ENCODE data around the gene LAMA2. TPM values are rescaled to one million over a fixed set of nuclear protein-coding genes. Genes with fewer than 3 reads are reported as not detected.

LAMA2 gene
- total RNA-seq, 1 experiment from 2014 or later = 17.6 TPM

DNA sequence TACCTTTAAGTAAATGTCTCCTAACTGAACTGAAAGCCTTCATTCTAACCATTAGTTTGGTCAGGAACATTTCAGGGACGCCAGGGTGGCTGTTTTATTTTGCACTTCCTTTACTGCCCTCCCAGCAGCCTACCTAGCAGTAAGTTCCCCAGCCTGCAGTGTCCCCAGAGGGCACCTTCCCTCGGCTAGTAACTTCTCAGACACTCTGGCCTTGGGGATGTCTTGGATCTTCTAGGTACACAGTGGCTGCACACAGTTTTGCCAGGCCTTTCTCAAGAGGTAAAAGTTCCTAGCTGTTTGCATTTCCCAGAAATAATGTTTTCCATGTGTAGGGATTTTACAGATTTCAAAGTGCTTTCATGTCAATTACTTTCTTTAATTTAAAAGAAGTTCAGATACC is 378 bp upstream of the LAMA2 start:
- Histone ChIP-seq H3K27ac (peak overlapping the region; percentile 64), H3K9me3 (replicated peaks) (no peaks in the 10 kb centered on the region), H3K27me3 (no peaks in the 10 kb centered on the region), H3K4me1 (no peaks in the 10 kb centered on the region), H3K36me3 (no peaks in the 10 kb centered on the region), H3K4me3 (peak overlapping the region; percentile 63)
- DNase-seq = peak in 1 of 2 experiments; percentile 17

DNA sequence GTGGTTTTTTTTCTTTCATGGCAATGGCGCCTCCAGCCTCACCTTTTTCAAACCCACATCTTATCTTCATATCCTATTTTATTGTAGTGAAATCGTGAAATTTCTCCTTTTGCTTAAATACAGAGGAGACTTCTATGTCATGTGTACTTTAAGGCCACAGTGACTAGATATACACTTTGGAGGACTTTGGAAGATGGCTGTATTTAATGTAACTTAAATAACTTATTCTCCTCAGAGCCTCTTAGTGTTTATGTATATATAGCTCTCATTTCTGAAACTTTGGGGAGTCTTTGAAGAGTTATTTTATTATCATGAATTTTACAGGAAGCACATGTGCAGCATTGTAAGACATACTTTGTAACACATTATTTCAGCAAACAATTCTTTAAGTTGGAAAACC is 968 bp downstream of the LAMA2 start:
- no peaks in the 10 kb centered on the region for H3K9me3 ChIP-seq (replicated peaks)
- H3K4me3 ChIP-seq = peak overlapping the region; percentile 63
- peak in 1 of 2 experiments; percentile 5 for DNase-seq
- H3K27me3 ChIP-seq = no peaks in the 10 kb centered on the region
- peak overlapping the region; percentile 64 for H3K27ac ChIP-seq
- H3K4me1 ChIP-seq = no peaks in the 10 kb centered on the region
- H3K36me3 ChIP-seq = no peaks in the 10 kb centered on the region

DNA sequence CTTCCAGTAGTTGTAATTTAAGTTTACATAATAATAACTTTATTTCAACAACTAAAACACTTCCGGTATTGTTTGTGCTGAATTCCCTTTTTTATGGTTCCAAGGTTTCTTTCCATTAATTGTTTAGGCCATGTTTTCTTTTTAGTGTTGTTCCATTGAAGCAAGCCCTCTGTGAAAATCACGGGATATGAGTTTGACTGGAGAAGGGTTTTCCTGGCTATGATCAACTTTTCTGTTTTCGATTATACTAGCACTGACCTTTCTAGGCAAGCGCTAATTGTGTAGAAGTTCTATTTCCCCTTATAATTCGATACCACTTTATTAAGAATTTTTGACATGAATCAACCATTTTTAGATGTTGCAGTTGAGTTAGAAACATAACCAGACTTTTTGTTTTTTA is 2.4 kb downstream of the LAMA2 start:
- no peak for DNase-seq
- H3K27ac ChIP-seq = no peak overlapping the region
- H3K36me3 ChIP-seq = no peaks in the 10 kb centered on the region
- no peaks in the 10 kb centered on the region for H3K9me3 ChIP-seq (replicated peaks)
- no peak overlapping the region for H3K4me3 ChIP-seq
- no peaks in the 10 kb centered on the region for H3K4me1 ChIP-seq
- no peaks in the 10 kb centered on the region for H3K27me3 ChIP-seq

DNA sequence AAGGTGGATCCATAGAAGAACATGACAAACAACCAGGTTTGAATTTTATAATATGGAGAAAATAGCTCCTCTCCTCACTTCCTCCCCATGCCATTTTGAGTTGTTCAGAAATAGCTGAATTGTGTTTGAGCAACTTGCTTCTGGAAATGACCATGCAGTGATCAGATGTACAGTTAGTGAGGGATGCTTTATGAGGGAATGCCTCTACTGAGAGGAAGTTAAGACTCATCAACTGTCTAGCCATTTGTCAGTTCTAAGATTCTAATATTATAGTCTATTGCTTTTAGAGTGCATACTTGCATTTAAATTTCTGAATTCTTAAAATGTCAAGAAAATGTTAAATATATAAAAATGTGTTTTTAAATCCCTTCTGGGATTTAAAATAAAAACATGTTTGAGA is 3.8 kb downstream of the LAMA2 start:
- H3K4me3 ChIP-seq = no peak overlapping the region
- DNase-seq = no peak

DNA sequence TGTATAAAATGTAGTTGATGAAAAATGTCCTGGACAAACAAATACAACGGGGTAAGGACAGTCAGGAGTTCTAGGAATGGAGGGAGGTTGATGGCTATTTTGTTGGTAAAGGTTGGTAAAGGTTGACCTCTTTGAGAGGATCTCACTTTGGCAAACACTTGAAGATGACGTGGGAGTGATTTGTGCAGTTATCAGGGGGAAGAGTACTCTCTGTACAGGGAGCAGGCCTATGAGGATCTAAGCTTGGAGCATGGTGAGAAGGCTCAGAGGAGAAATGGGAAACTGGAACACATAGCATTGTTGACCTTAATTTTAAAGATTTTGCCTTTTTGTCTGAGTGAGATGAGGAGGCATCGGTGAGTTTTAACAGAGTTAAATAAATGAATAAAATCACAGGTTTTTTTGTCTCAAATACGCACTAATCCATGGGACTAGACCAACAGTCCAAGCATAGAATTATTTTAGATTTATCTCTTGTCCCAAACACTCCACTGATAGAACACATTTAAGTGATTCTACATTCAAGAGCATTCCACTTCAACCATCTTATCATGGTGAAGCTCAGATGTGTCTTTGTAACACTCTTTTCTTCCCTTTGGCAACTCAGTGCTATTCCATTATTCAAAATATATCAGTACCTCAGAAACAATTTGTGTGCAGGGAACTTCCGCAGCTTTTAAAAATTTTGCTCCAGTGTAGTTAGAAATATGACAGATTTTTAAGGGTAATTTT is 5.7 kb downstream of the LAMA2 start:
- H3K36me3 ChIP-seq = no peaks in the 10 kb centered on the region
- no peak for DNase-seq
- H3K9me3 ChIP-seq (replicated peaks) = no peaks in the 10 kb centered on the region
- H3K27me3 ChIP-seq = no peaks in the 10 kb centered on the region
- H3K4me3 ChIP-seq = no peak overlapping the region
- H3K27ac ChIP-seq = no peak overlapping the region
- no peaks in the 10 kb centered on the region for H3K4me1 ChIP-seq

More for the DNA sequence above, 3.8 kb downstream of the LAMA2 start:
- H3K9me3 ChIP-seq (replicated peaks) = no peaks in the 10 kb centered on the region
- H3K27ac ChIP-seq = no peak overlapping the region
- no peaks in the 10 kb centered on the region for H3K36me3 ChIP-seq
- no peaks in the 10 kb centered on the region for H3K27me3 ChIP-seq
- H3K4me1 ChIP-seq = no peaks in the 10 kb centered on the region

DNA sequence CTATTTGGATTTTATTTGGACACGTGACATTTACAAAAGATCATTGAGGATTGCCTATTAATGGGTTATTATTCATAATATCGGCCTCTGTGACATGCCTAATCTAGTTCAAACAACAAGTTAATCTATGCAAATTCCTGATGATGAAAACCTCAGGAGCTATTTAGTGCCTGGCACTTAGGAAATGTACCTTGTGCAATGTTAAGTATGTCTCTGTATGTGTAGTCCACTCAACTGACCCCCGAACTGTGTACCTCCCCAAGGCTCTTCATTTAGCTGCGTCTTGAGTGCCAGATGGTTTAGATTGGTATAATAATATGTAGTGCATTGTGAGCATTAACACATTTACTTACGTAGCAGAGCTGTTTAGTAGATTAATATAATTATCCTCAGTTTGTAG is 6.9 kb downstream of the LAMA2 start:
- H3K9me3 ChIP-seq (replicated peaks) = no peaks in the 10 kb centered on the region
- H3K4me3 ChIP-seq = no peak overlapping the region
- H3K27me3 ChIP-seq = no peaks in the 10 kb centered on the region
- DNase-seq = no peak
- H3K4me1 ChIP-seq = no peaks in the 10 kb centered on the region
- H3K27ac ChIP-seq = no peak overlapping the region
- no peaks in the 10 kb centered on the region for H3K36me3 ChIP-seq

DNA sequence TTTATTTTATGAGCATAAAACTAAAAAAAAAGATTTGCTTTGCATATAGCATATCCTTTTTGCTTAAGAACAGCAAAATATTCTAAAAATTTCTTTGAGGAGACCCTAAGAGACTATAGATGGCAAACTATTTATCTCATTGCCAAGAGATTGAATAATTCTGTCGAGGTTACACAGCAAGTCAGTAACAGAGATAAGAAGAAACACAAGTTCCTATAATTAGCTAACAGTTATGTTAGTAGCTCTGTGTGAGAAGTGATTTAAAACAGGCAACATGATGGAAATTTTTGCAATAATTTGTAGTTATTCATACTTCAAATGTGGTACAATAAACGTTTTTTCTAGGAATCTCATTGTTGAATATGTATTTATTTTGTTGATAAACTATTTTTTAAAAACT is 9.1 kb downstream of the LAMA2 start:
- H3K27ac ChIP-seq = no peak overlapping the region
- H3K4me1 ChIP-seq = no peaks in the 10 kb centered on the region
- H3K27me3 ChIP-seq = no peaks in the 10 kb centered on the region

DNA sequence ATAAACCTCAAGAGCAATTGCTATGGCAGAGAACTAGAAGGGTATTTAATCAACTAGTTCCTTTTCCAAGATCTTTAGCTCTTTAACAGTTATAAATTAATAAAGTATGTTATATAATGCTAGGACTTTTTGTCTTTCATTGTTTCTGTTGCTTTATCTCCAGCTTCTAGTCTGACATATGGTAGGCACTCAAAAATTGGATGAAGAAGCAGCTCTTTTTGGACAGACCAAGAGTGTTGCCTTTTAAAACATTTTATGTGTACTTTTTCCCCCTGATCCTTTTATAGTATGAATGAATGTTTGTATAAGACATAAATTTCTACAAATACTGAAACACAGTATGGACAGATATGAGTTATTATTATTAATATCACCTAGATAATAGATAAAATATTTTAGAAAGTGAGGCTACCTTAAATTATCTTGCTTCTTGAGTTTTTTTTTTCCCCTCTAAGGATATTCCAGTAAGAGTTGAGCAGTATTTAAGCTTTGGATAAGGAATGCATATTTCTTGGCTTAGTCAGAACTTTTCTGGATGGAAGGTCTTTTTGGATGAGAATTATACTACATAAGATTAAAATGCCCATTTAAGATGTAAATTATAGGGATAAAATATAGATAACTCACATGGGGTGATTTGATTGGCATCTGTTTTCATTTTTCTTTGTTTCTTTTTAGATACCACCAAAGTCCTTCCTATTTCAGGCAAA is 16.6 kb downstream of the LAMA2 start:
- Histone ChIP-seq H3K4me1 (no peaks in the 10 kb centered on the region), H3K27ac (no peak overlapping the region), H3K36me3 (no peaks in the 10 kb centered on the region), H3K27me3 (no peaks in the 10 kb centered on the region), H3K4me3 (no peak overlapping the region), H3K9me3 (replicated peaks) (no peaks in the 10 kb centered on the region)
- DNase-seq = no peak

More for the DNA sequence above, 9.1 kb downstream of the LAMA2 start:
- DNase-seq = no peak
- Histone ChIP-seq H3K4me3 (no peak overlapping the region), H3K36me3 (no peaks in the 10 kb centered on the region), H3K9me3 (replicated peaks) (no peaks in the 10 kb centered on the region)

DNA sequence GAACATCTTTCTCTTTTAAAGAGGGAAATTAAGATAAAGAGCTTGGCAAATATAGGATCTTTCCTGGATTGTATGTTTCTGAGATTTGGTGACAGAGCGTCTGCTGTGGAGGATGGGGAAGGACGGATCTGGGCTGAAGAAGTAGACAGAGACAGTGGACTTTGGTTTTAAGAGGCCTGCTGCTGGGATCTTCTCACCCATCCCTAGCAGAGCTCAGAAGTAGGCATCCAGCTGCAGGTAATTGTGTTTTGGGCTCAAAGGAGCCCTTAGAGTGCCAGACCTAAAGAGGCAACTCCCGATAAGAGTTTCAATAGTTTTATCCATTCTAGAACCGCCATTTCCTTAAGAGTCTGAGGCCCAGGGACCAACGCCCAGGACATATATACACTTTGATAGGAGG is 20.8 kb downstream of the LAMA2 start:
- Histone ChIP-seq H3K36me3 (no peaks in the 10 kb centered on the region), H3K27ac (no peak overlapping the region), H3K4me3 (no peak overlapping the region), H3K27me3 (no peaks in the 10 kb centered on the region), H3K9me3 (replicated peaks) (no peaks in the 10 kb centered on the region), H3K4me1 (no peaks in the 10 kb centered on the region)
- no peak for DNase-seq

DNA sequence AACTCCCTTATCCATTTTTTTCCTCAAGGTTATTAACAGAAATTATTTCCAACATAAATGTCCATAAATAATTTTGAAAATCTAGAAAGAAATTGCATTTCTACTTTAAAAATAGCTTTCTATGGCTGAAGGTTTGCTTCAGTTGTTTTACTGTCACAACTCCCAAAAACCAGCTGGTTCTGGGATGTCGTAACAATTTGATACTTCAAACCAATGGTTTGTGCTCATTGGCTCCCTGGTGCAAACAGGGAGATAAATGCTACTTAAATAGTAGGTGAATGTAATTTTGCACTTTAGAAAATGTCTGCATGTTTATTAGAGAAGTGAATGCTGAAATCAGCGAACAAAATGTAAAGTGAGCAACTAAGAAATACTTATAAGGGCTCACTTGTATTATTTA is 31.1 kb downstream of the LAMA2 start:
- Histone ChIP-seq H3K27ac (no peak overlapping the region), H3K27me3 (no peaks in the 10 kb centered on the region), H3K4me3 (no peak overlapping the region), H3K9me3 (replicated peaks) (0 out of 2 replicates have a peak, but pooled peaks cover 4% of the 10 kb centered on the region), H3K36me3 (no peaks in the 10 kb centered on the region), H3K4me1 (no peaks in the 10 kb centered on the region)
- DNase-seq = no peak

DNA sequence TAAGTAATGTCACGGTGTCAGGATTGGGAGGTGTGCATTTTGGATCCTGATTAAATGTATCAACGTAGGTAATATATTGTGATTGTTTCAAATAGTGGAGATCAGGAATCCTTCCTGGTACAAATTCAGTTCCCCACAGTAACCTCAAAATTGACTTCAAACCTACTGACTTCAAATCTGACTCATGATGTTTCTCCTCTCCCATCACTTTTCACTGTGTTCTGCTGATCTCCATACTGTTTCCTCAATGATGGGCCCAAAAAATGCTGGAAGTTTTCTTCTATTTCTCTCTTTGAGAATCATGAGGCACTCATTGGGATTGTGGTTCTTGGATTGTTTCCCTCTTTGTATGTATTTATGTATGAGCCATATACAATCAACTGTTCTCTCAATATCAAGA is 35.9 kb downstream of the LAMA2 start:
- H3K27me3 ChIP-seq = no peaks in the 10 kb centered on the region
- H3K27ac ChIP-seq = no peak overlapping the region
- 0 out of 2 replicates have a peak, but pooled peaks cover 2% of the 10 kb centered on the region for H3K9me3 ChIP-seq (replicated peaks)
- no peak for DNase-seq
- no peaks in the 10 kb centered on the region for H3K4me1 ChIP-seq
- H3K4me3 ChIP-seq = no peak overlapping the region
- H3K36me3 ChIP-seq = no peaks in the 10 kb centered on the region

DNA sequence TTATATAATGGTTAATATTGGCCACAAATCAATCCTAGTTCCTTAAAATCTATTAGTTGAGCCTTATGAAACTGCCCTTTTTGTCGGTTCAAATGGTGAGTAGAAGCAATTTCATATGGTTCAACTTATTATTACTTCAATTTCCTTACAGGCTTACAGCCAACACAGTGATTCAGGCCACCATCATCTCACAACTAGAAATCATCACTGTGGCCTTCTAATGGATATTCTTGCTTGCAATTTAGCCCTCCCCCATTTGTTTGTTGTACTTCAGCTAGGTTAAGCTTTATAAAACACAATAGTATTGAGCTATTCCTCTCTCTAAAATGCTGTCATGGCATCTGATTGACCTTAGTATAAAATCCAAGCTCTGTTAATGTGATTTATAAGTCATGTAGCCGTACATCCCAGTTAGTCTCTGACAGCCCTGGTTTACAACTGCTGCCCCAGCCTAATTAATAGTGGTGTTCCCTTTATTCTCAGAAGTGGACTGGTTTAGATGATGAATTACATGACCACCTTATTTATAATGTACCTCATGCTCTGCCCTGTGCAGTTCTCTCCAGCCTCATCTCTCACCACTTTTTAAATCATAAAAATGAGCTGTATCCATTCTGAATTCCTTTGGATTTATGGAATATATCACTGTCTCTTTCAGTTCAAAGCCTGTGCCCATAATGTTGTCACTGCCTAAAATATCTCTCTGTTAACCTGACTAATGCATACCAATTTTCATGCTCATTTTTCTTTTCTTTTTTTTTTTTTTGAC is 36.7 kb downstream of the LAMA2 start:
- Histone ChIP-seq H3K27ac (no peak overlapping the region), H3K27me3 (no peaks in the 10 kb centered on the region), H3K36me3 (no peaks in the 10 kb centered on the region), H3K4me3 (no peak overlapping the region), H3K9me3 (replicated peaks) (no peaks in the 10 kb centered on the region), H3K4me1 (no peaks in the 10 kb centered on the region)
- no peak for DNase-seq

DNA sequence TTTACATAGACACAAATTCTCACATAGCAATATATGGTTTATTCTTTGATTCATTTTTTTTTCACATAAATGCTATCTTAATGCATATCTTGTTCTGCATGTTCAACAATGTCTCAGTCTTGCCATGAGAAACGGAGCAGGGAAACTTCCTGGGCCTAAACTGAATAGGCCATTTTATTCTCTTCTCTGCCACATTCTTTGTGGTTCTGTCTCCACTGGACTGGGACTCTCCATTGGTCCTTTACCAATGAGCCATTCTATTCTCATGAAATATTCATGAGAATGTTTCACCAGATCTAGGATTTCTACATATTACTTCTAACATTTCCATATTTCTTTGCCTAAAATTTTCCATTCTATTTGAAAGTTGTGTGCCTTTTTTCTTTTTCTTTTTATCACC is 42.8 kb downstream of the LAMA2 start:
- Histone ChIP-seq H3K4me3 (no peak overlapping the region), H3K27me3 (no peaks in the 10 kb centered on the region), H3K9me3 (replicated peaks) (no peaks in the 10 kb centered on the region), H3K36me3 (no peaks in the 10 kb centered on the region), H3K27ac (no peak overlapping the region), H3K4me1 (no peaks in the 10 kb centered on the region)
- no peak for DNase-seq

DNA sequence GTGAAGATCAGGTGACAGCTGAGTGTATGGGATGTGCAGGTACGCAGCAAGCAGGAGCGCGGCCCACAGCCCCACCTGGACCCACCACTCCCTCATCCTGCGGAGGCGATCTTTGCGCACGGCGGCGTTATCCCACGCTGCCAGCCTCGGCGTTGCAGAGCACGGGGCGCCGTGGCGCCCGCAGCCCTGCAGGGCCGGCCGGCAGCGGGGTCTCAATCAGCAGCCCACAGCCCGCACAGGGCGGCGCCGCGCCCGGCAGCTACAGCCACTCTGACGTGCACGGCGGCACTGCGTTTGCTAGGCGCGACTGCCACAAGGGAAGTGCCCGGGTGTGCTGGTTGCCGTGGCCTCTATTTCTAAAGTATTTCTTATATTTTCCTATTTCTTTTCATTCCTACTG is 46.9 kb downstream of the LAMA2 start:
- H3K36me3 ChIP-seq = no peaks in the 10 kb centered on the region; the same call in 1 of the 2 replicates
- no peak for DNase-seq

DNA sequence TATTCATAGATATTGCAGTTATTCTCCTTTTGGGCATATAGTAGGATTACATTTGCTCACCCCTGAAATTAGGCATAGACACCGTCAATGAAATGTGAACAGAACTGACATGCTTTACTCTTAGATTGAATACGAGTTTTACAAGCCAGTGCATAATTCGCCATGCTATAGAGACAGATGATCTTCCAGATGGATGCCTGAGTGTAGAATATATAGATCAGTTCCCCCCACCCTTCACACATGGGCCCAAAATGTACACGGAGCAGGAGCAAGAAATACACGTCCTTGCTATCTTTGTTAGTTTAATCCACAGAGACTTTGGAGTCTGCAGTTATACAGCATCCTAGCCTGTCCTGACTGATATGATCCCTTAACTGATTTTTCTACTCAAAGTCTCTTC is 47.4 kb downstream of the LAMA2 start:
- no peaks in the 10 kb centered on the region; the same call in 1 of the 2 replicates for H3K36me3 ChIP-seq
- no peak for DNase-seq
- no peaks in the 10 kb centered on the region for H3K9me3 ChIP-seq (replicated peaks)
- H3K4me3 ChIP-seq = no peak overlapping the region
- H3K27ac ChIP-seq = no peak overlapping the region
- H3K4me1 ChIP-seq = no peaks in the 10 kb centered on the region
- no peaks in the 10 kb centered on the region for H3K27me3 ChIP-seq

More for the DNA sequence above, 46.9 kb downstream of the LAMA2 start:
- Histone ChIP-seq H3K27ac (no peak overlapping the region), H3K9me3 (replicated peaks) (no peaks in the 10 kb centered on the region), H3K27me3 (no peaks in the 10 kb centered on the region), H3K4me3 (no peak overlapping the region), H3K4me1 (no peaks in the 10 kb centered on the region)
